Transverse colon (tissue), 4 donors: ENCODE results near the gene FCRL3. TPM values are rescaled to one million over a fixed set of nuclear protein-coding genes. Genes with fewer than 3 reads are reported as not detected.

Experiments
- DNase-seq: peaks from one replicate; pipeline ENCODE4 v3.0.0-alpha.2; 2019
- H3K27ac ChIP-seq, 4 donors: fragments of 200-600 bp; sonication (generic); 2 replicates each; pipeline ENCODE4 v1.5.1; 2016 to 2018; ENCODE audit warnings: inconsistent platforms in 4 of 4
- H3K27me3 ChIP-seq: fragments of 200-600 bp; sonication (generic); 2 replicates; pipeline ENCODE4 v1.5.1; 2017; ENCODE audit warnings: inconsistent platforms
- H3K36me3 ChIP-seq, 4 donors: fragments of 200-600 bp; sonication (generic); 2 replicates each; pipeline ENCODE4 v1.5.1; 2017 to 2019; ENCODE audit warnings: inconsistent platforms in 4 of 4
- H3K4me1 ChIP-seq, 4 donors: fragments of 200-600 bp; sonication (generic); 2 replicates each; pipeline ENCODE4 v1.5.1; 2017 to 2020; ENCODE audit warnings: inconsistent platforms in 4 of 4
- H3K4me3 ChIP-seq, 4 donors: fragments of 200-600 bp; sonication (generic); 1 replicate in 1 of 4; 2 replicates in 3 of 4; pipeline versions ENCODE4 v1.5.1 to v1.6.1; 2017 to 2019; ENCODE audit warnings: inconsistent platforms in 4 of 4
- H3K9me3 ChIP-seq, 2 donors: fragments of 200-600 bp; sonication (generic); 2 replicates each; pipeline ENCODE4 v1.5.1; 2017 to 2019; ENCODE audit warnings: inconsistent platforms in 2 of 2
- CTCF ChIP-seq, 5 experiments: fragments of 200-600 bp in 3 of 5; fragments of 450-650 bp in 2 of 5; sonication (generic) in 3 of 5; IDR thresholded peaks; 1 replicate in 2 of 5; 2 replicates in 3 of 5; pipeline ENCODE4 v1.5.1; 2016 to 2017; ENCODE audit warnings: antibody characterized with exemption in 5 of 5, inconsistent platforms in 3 of 5, mild to moderate bottlenecking in 2 of 5, moderate library complexity in 1 of 5
- EP300 ChIP-seq: sonication (generic); formaldehyde crosslinking; IDR thresholded peaks from one replicate; pipeline ENCODE4 v1.6.1; 2017; ENCODE audit warnings: antibody characterized with exemption, low read depth
- POLR2A ChIP-seq: fragments of 450-650 bp; IDR thresholded peaks from one replicate; pipeline ENCODE4 v1.6.1; 2016; ENCODE audit warnings: antibody characterized with exemption, mild to moderate bottlenecking, moderate library complexity
- POLR2AphosphoS5 ChIP-seq, 3 donors: sonication (generic); formaldehyde crosslinking; IDR thresholded peaks; one replicate each; pipeline ENCODE4 v1.6.1; 2016; ENCODE audit warnings: antibody characterized with exemption in 3 of 3
- WGBS, 2 donors: methylation state at CpG; one replicate each; pipeline ENCODE4 v1.1.5; 2018; ENCODE audit warnings: low coverage in 1 of 2; 5-methylcytosine and 5-hydroxymethylcytosine counted together
- in situ Hi-C, 4 donors: fragments of 200-750 bp; cut with MboI; loops; one replicate each; pipeline versions ENCODE4 v1.15.0 to v1.15.1; 2017; ENCODE audit warnings: low sequenced_read_pairs in 3 of 4, low pct_ligation_motif_present in 1 of 4, low pct_unique_long_range_greater_than_20kb in 1 of 4
- intact Hi-C: fragments of 100-400 bp; cut with DNase I; formaldehyde crosslinking; loops from one replicate; pipeline ENCODE4 v1.15.1; 2023; ENCODE audit warnings: low total_unique reads
- total RNA-seq, 4 donors: library from RNA; depleted of rRNA; stranded (reverse); fragments of >200 nt; gene quantifications; one replicate each; pipeline ENCODE4 v1.1.0, GENCODE V29; 2016

FCRL3 gene
- total RNA-seq, 4 donors from 2014 or later = 4.0 to 4.9 TPM; not detected in 2

- WGBS, 2 donors = 80 to 100% methylated on average over 1 of the region's 1 CpG
- Histone ChIP-seq H3K4me1 (no peaks in the 10 kb centered on the region), H3K27me3 (no peaks in the 10 kb centered on the region), H3K9me3 (peaks cover 0 to 3% of the 10 kb centered on the region in 2 donors), H3K27ac (no peak overlapping the region), H3K36me3 (no peaks in the 10 kb centered on the region), H3K4me3 (no peak overlapping the region)
- intact Hi-C loops (loop anchor here (5.0 kb wide), 1 partner anchor 520 kb away; no protein-coding TSS in a partner anchor), in situ Hi-C loops (no loop called here)
- no peak for TF ChIP-seq EP300
- TF ChIP-seq CTCF (IDR thresholded peaks at IDR 0.05) = no peak
- no peak for TF ChIP-seq POLR2A
- no peak for TF ChIP-seq POLR2AphosphoS5 (IDR thresholded peaks at IDR 0.05)
- no peak for DNase-seq
These were observed 21.4 kb upstream of the FCRL3 start for GRCh38 chr1:157721985-157722384.

DNA sequence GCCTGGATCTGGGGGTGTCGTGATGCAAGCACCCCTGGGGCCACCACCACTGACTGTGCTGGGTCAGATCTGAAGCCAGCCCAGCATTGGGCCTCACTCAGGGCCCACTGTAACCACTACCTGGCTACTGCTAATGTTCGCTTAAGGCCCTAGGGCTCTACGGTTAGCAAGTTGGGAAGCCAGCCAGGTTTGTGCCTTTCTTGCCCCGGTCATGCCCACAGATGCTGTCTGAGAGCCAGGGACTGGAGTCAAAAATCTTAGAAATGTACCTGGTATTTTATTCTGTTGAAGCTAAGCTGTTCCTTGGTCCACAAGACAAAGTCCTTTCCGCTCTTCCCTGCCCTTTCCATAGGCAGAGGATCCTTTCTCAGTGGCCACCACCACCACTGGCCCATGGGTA lies 15.2 kb upstream of the FCRL3 start:
- Histone ChIP-seq H3K4me3 (no peak overlapping the region), H3K27me3 (no peaks in the 10 kb centered on the region), H3K27ac (no peak overlapping the region), H3K4me1 (no peaks in the 10 kb centered on the region), H3K9me3 (no peaks in the 10 kb centered on the region), H3K36me3 (no peaks in the 10 kb centered on the region)
- intact Hi-C loops = no loop called here
- 87% methylated on average over 5 of the region's 5 CpGs; no CpG with 5 or more reads in 1 of the 2 donors for WGBS, 2 donors
- TF ChIP-seq EP300 (no peak), POLR2A (no peak), CTCF (IDR thresholded peaks at IDR 0.05) (no peak), POLR2AphosphoS5 (IDR thresholded peaks at IDR 0.05) (no peak)
- in situ Hi-C loops = no loop called here
- no peak for DNase-seq

- in situ Hi-C loops = no loop called here
These were observed 11.2 kb upstream of the FCRL3 start for GRCh38 chr1:157711802-157712201.

GRCh38 chr1:157704878-157705277 lies 4.3 kb upstream of the FCRL3 start:
- H3K4me1 ChIP-seq = no peaks in the 10 kb centered on the region
- in situ Hi-C loops = no loop called here
- peaks cover 8% of the 10 kb centered on the region for H3K27me3 ChIP-seq
- no peak overlapping the region for H3K4me3 ChIP-seq
- H3K9me3 ChIP-seq = no peaks in the 10 kb centered on the region
- no peak overlapping the region for H3K27ac ChIP-seq
- TF ChIP-seq POLR2AphosphoS5 (IDR thresholded peaks at IDR 0.05) = no peak
- no peak for TF ChIP-seq CTCF (IDR thresholded peaks at IDR 0.05)
- TF ChIP-seq POLR2A = no peak
- no peak for TF ChIP-seq EP300
- H3K36me3 ChIP-seq = no peaks in the 10 kb centered on the region
- intact Hi-C loops = no loop called here
- DNase-seq = no peak

More at GRCh38 chr1:157711802-157712201, 11.2 kb upstream of the FCRL3 start:
- no peak for DNase-seq
- intact Hi-C loops = no loop called here
- no peaks in the 10 kb centered on the region for H3K27me3 ChIP-seq
- TF ChIP-seq EP300 (no peak), POLR2AphosphoS5 (IDR thresholded peaks at IDR 0.05) (no peak), POLR2A (no peak), CTCF (IDR thresholded peaks at IDR 0.05) (no peak)
- H3K4me3 ChIP-seq = no peak overlapping the region
- no peaks in the 10 kb centered on the region for H3K9me3 ChIP-seq
- H3K36me3 ChIP-seq = no peaks in the 10 kb centered on the region
- H3K27ac ChIP-seq = no peak overlapping the region
- no peaks in the 10 kb centered on the region for H3K4me1 ChIP-seq
